RPMI7951 (cell line): ENCODE measurements around the gene DERL3. TPM values are rescaled to one million over a fixed set of nuclear protein-coding genes. Genes with fewer than 3 reads are reported as not detected.
A peak's percentile ranks its signal among the peaks of the same experiment; 100 is the strongest.

Source experiments
- DNase-seq: peaks from one replicate; pipeline ENCODE4 v3.0.0-alpha.2; 2012; ENCODE audit warnings: low read depth
- total RNA-seq: library from RNA; depleted of rRNA; stranded (reverse); fragments of >200 nt; shearing (Covaris generic); gene quantifications from 2 replicates; pipeline ENCODE4 v1.2.3, GENCODE V29; 2014

DERL3 gene
- total RNA-seq, 1 experiment from 2014 or later: 4.2 TPM

DNA sequence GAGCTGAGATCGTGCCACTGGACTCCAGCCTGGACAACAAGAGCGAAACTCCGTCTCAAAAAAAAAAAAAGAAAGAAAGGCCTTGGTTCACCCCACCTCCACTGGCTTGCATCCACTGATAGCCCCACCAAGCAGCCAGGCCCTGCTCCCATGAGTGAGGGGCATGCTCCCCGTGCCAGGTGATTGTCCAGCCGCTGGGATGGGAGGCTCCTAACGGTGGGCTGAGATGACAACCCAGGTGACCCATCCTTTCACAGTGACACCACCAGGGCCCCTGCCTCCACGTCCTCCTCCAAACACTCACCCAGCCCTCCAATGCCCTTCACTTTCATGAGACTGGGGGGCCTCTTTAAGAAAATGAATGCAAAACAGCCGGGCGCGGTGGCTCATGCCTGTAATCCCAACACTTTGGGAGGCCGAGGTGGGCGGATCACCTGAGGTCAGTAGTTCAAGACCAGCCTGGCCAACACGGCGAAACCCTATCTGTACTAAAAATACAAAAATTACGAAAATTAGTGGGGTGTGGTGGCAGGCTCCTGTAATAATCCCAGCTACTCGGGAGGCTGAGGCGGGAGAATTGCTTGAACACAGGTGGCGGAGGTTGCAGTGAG lies 8.6 kb upstream of the DERL3 start:
- DNase-seq: no peak

DNA sequence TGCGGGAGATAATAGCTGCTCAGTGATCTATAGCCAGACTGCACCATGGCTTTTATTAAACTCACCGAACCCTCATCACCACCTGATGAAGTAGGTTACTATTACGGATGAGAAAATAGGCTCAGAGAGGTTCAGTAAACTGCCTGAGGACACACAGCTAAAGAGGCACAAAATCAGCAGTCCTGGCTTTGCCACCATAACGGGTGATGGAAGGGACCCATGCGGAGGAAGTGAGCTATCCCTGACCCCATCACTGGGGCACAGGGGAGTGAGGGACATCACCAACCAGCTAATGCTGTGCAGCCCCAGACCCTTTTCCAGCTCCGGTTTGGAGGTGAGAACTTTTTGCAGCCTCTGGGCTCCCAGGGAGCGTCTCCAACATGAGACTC lies 7.3 kb upstream of the DERL3 start:
- DNase-seq: no peak

DNA sequence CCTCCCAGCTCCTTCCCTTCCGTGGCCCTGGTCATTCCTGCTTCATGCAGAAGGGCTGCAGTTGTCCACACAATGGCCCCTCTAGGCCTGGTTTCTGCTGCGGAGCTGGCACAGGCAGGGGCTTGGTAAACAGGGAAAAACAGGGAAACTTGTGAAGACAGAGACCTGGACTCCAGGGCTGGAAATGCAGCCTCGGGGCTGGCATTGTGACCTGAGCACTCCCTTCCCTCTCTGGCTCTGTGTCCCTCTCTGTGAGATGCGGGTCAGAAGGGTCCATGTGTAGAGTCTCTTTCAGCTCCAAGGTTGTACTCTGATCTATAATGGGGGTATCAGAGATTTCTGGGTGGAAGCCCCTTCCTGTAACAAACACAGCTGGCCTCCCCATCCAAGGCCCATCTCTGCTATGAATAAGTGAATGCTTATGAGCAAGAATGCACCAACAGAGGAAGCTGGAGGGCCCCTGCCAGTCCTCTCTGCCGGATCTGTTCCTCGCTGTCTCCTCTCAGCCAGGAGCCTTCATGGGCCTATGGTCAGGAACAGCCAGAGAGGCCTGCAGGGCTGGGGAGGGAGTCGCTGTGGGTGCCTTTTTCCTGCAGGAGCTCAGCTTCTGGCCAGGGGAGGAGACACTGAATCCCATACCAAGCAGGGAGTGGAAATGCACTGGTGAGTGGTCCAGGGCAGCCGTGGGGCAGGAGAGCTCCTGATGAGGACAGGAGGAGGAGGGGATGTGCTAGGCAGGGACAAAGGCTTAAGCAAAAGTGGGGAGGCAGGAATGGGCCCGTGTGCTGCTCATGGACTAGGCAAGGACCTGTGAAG lies 6.7 kb upstream of the DERL3 start:
- DNase-seq: peak; percentile 46

- no peak for DNase-seq
Observed at GRCh38 chr22:23844739-23845202, 6.0 kb upstream of the DERL3 start.

DNA sequence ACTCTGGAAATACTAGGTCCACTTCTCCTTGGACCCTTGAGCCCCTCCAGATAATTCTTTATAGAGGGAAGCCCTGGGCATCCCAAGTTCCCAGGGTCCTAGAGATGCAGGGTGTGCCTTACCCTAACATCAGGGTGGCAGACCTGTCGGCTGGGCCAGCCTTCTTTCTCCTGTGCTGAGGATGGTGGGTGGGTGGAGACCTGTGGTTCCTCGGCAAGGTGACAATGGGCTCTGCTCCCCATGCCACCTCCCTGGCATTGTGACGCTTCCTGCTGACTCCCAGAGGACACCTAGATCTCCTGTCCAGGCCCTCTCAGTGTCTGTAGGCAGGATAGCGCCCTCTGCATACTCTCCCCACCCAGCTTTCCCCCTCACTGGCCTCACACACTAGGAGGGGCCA lies 3.8 kb upstream of the DERL3 start:
- DNase-seq: no peak

GRCh38 chr22:23841736-23842445 lies 3.1 kb upstream of the DERL3 start:
- DNase-seq: no peak

GRCh38 chr22:23841292-23841691 lies 2.5 kb upstream of the DERL3 start:
- no peak for DNase-seq

DNA sequence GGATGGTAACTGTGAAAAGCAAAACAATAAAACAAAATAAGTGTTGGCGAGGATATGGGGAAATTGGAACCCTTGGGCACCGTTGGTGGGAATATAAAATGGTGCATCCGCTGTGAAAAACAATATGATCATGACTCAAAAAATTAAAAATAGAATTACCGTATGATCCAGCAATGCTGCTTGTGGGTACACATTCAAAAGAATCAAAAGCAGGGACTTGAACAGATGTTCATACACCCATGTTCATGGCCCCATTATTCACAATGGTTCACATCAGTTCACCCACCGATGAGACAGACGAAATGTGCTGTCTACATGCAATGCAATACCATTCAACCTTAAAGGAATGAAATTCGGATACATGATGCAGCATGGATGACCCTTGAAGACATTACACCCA lies 1.2 kb upstream of the DERL3 start:
- no peak for DNase-seq

- DNase-seq: no peak
Observed at GRCh38 chr22:23837911-23838680, 710 bp downstream of the DERL3 start.

DNA sequence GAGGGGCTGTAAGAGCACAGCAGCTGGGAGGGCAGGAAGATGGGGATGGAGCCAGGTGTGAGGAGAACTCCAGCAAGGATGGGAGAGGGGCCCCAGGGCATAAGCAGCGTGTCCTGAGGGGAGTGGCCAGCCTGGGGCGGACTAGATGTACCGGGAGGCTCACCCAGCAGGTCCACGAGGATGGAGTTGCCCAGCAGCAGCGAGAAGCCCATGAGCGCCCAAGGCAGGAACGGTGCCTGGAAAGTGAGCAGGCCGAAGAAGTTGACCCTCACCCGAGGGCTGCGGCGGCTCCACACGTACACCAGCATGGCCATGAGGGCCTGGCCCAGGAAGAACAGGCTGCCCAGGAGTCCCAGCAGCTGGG lies 1.3 kb downstream of the DERL3 start:
- no peak for DNase-seq

GRCh38 chr22:23836692-23837495 lies 1.9 kb downstream of the DERL3 start:
- DNase-seq: no peak

GRCh38 chr22:23836281-23836680 lies 2.5 kb downstream of the DERL3 start:
- DNase-seq: no peak

- no peak for DNase-seq
Observed at GRCh38 chr22:23835484-23836144, 3.2 kb downstream of the DERL3 start.

GRCh38 chr22:23834793-23835483 lies 3.9 kb downstream of the DERL3 start:
- DNase-seq: no peak

GRCh38 chr22:23834406-23834792 lies 4.4 kb downstream of the DERL3 start:
- no peak for DNase-seq

- no peak for DNase-seq
Observed at GRCh38 chr22:23833911-23834317, 4.9 kb downstream of the DERL3 start.

DNA sequence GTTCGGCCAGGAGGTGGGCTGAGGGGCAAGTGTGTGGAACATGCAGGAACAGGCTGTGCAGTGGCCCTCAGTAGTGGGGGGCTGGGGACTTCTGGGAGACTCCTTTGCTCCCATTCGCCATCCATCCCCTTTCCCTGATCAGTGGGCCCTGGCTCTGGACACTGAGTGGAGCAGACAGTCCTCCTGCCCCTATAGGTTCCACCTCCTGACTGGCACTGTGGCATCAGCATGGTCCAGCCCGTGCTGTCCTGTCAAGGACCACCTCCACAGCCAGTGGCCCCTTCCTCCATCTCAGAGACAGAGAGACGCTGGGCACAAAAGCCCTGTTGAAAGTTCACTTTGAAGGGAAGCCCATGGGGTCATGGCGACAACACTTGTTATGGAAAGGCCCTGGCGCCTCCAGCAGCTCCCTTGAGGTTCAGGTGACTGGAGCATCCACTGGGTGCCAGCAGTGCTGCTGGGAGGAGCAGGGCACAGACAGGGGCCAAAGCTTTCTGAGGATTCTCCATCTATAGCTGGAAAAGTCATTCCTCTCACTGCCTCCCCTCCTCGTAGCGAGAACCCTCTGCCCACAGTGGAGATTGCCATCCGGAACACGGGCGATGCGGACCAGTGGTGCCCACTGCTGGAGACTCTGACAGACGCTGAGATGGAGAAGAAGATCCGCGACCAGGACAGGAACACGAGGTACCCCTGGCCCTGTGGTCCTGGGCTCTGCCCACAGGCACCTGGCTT lies 5.6 kb downstream of the DERL3 start:
- no peak for DNase-seq

DNA sequence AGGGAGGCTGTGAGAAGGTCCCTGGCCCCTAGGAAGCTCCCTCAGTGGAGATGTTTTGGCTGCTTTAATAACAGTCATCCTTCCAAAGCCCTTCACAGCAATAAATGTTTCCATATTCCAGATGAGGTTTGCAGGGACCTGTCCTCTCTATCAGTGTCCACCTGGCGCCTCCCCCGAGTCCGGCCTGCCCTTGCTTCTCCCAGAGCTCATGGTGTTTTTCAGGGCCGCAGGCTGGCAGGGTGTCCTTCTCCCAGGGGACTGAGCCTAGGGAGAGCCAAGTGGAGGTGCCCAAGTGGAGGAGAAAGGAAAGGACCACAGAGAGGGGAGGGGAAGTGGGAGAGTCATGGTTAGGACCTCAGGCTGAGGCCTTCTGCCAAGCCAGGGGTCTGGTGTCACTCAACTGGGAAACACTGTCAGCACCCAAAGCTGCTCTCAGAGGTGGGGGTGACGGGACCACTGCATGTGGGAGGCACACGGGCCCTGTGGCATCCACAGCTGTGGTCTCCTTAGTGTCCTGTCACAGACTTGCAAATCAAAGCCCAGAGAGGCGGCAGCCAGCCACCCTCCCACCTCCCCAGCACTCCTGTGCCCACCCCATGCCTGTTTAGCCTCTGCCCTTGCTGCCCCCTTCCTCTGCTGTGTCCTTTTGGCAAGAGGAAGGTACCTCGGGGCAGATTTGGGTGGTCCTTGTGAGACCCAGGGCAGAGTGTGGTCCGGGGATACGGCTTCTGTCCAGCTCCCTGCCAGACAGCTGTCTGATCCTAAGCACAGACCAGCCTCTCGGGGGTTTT lies 6.4 kb downstream of the DERL3 start:
- no peak for DNase-seq

GRCh38 chr22:23831781-23832180 lies 7.0 kb downstream of the DERL3 start:
- no peak for DNase-seq
